HepG2 (cell line): ENCODE measurements around the gene RPLP2. TPM values are rescaled to one million over a fixed set of nuclear protein-coding genes. Genes with fewer than 3 reads are reported as not detected.

Experiments
- AHR ChIP-seq: IDR thresholded peaks from 2 replicates; pipeline ENCODE4 v1.6.1; 2018; ENCODE audit warnings: missing genetic modification reagents, missing compliant biosample characterization
- CBX2 ChIP-seq, 2 experiments: fragments of 200-600 bp in 1 of 2; sonication (generic); formaldehyde crosslinking in 1 of 2; IDR thresholded peaks; 2 replicates each; pipeline versions ENCODE4 v1.7.0 to v1.8.1; 2018 to 2022; ENCODE audit warnings: low read depth in 2 of 2, low read length in 1 of 2, mild to moderate bottlenecking in 1 of 2, missing genetic modification reagents in 1 of 2
- EHMT2 ChIP-seq: fragments of 200-600 bp; sonication (generic); IDR thresholded peaks from 2 replicates; pipeline ENCODE4 v1.7.0; 2017; ENCODE audit warnings: antibody characterized with exemption, low read depth, low read length, borderline replicate concordance
- FLYWCH1 ChIP-seq: sonication (generic); formaldehyde crosslinking; IDR thresholded peaks from 2 replicates; pipeline ENCODE4 v1.8.1; 2023; ENCODE audit warnings: mild to moderate bottlenecking, missing genetic modification reagents
- KMT2A ChIP-seq: sonication (generic); formaldehyde crosslinking; IDR thresholded peaks from 2 replicates; pipeline ENCODE4 v1.4.0; 2020; ENCODE audit warnings: missing genetic modification reagents
- NBN ChIP-seq: fragments of 450-650 bp; conservative IDR thresholded peaks from 2 replicates; pipeline ENCODE4 v1.6.1; 2017
- NCOA2 ChIP-seq: sonication (generic); formaldehyde crosslinking; IDR thresholded peaks from 2 replicates; pipeline ENCODE4 v1.8.0; 2022; ENCODE audit warnings: inconsistent platforms
- PHF20 ChIP-seq: sonication (generic); formaldehyde crosslinking; IDR thresholded peaks from 2 replicates; pipeline ENCODE4 v1.5.0; 2020; ENCODE audit warnings: mild to moderate bottlenecking, missing genetic modification reagents
- SP1 ChIP-seq, 2 experiments: fragments of 450-650 bp in 1 of 2; sonication (generic) in 1 of 2; formaldehyde crosslinking in 1 of 2; IDR thresholded peaks; 2 replicates each; pipeline versions ENCODE4 v1.4.0 to v1.6.1; 2016 to 2020; ENCODE audit warnings: missing genetic modification reagents in 1 of 2
- TRIM24 ChIP-seq: sonication (generic); formaldehyde crosslinking; IDR thresholded peaks from 2 replicates; pipeline ENCODE4 v1.8.0; 2022; ENCODE audit warnings: mild to moderate bottlenecking, missing genetic modification reagents
- YEATS4 ChIP-seq: sonication (generic); formaldehyde crosslinking; IDR thresholded peaks from 2 replicates; pipeline ENCODE4 v1.4.0; 2020; ENCODE audit warnings: missing genetic modification reagents, borderline replicate concordance
- ZHX1 ChIP-seq: sonication (generic); formaldehyde crosslinking; IDR thresholded peaks from 2 replicates; pipeline ENCODE4 v1.8.1; 2022; ENCODE audit warnings: low read depth, mild to moderate bottlenecking, missing genetic modification reagents
- ZNF562 ChIP-seq: sonication (generic); formaldehyde crosslinking; IDR thresholded peaks from 2 replicates; pipeline ENCODE4 v1.8.0; 2022; ENCODE audit warnings: missing genetic modification reagents, borderline replicate concordance
- ZNF644 ChIP-seq: IDR thresholded peaks from 2 replicates; pipeline ENCODE4 v1.6.1; 2016; ENCODE audit warnings: low read depth
- polyA plus RNA-seq, 8 experiments: library from polyadenylated mRNA; depleted of rRNA in 3 of 8; stranded (reverse) in 7 of 8; unstranded in 1 of 8; fragments of >200 nt; fragmentation: Illumina TruSeq in 4 of 8; extraction: Trizol in 4 of 8; gene quantifications; 2 replicates each; pipeline versions ENCODE4 v1.2.1 to v1.2.3, GENCODE V29; 2011 to 2016; ENCODE audit warnings: low read depth in 4 of 8, missing spikeins in 1 of 8, mixed read lengths in 1 of 8; ENCODE audit not compliant: insufficient read depth in 1 of 8
- total RNA-seq, 5 experiments: library from RNA; depleted of rRNA; stranded (reverse); fragments of >200 nt; fragmentation: Illumina TruSeq; extraction: Trizol; gene quantifications; 2 replicates each; pipeline ENCODE4 v1.2.3, GENCODE V29; 2016; ENCODE audit warnings: low read depth in 1 of 5
- TF ChIP-seq, protein P1 (sequence below): sonication (generic); formaldehyde crosslinking; IDR thresholded peaks from 2 replicates; pipeline ENCODE4 v1.5.1; 2020; ENCODE audit warnings: mild to moderate bottlenecking, missing genetic modification reagents, borderline replicate concordance
- TF ChIP-seq, protein P2 (sequence below): sonication (generic); formaldehyde crosslinking; IDR thresholded peaks from 2 replicates; pipeline ENCODE4 v1.4.0; 2020; ENCODE audit warnings: low read depth, mild to moderate bottlenecking, missing genetic modification reagents
- TF ChIP-seq, protein P3 (sequence below): sonication (generic); formaldehyde crosslinking; IDR thresholded peaks from 2 replicates; pipeline ENCODE4 v1.5.0; 2020; ENCODE audit warnings: mild to moderate bottlenecking, missing genetic modification reagents

Gene RPLP2
- total and polyA plus RNA-seq, 2 of the 13 experiments (the other 11 are each of a cell fraction or from before 2014, with no cell fraction given) = 978 to 2,106 TPM

GRCh38 chr11:830295-831117 lies 20.7 kb downstream of the RPLP2 start (continued):
- no peak for TF ChIP-seq ZHX1
- TF ChIP-seq, protein P1, sequence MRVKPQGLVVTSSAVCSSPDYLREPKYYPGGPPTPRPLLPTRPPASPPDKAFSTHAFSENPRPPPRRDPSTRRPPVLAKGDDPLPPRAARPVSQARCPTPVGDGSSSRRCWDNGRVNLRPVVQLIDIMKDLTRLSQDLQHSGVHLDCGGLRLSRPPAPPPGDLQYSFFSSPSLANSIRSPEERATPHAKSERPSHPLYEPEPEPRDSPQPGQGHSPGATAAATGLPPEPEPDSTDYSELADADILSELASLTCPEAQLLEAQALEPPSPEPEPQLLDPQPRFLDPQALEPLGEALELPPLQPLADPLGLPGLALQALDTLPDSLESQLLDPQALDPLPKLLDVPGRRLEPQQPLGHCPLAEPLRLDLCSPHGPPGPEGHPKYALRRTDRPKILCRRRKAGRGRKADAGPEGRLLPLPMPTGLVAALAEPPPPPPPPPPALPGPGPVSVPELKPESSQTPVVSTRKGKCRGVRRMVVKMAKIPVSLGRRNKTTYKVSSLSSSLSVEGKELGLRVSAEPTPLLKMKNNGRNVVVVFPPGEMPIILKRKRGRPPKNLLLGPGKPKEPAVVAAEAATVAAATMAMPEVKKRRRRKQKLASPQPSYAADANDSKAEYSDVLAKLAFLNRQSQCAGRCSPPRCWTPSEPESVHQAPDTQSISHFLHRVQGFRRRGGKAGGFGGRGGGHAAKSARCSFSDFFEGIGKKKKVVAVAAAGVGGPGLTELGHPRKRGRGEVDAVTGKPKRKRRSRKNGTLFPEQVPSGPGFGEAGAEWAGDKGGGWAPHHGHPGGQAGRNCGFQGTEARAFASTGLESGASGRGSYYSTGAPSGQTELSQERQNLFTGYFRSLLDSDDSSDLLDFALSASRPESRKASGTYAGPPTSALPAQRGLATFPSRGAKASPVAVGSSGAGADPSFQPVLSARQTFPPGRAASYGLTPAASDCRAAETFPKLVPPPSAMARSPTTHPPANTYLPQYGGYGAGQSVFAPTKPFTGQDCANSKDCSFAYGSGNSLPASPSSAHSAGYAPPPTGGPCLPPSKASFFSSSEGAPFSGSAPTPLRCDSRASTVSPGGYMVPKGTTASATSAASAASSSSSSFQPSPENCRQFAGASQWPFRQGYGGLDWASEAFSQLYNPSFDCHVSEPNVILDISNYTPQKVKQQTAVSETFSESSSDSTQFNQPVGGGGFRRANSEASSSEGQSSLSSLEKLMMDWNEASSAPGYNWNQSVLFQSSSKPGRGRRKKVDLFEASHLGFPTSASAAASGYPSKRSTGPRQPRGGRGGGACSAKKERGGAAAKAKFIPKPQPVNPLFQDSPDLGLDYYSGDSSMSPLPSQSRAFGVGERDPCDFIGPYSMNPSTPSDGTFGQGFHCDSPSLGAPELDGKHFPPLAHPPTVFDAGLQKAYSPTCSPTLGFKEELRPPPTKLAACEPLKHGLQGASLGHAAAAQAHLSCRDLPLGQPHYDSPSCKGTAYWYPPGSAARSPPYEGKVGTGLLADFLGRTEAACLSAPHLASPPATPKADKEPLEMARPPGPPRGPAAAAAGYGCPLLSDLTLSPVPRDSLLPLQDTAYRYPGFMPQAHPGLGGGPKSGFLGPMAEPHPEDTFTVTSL (CRISPR knock-in tag) = 0 out of 2 replicates have a peak, but pooled peaks have one; percentile 16
- TF ChIP-seq TRIM24 = no peak
- TF ChIP-seq NCOA2 (CRISPR knock-in tag) = no peak
- TF ChIP-seq KMT2A (CRISPR knock-in tag) = no peak
- no peak for TF ChIP-seq YEATS4
- no peak for TF ChIP-seq ZNF562 (CRISPR knock-in tag)
- no peak for TF ChIP-seq AHR (CRISPR knock-in tag)
- TF ChIP-seq NBN = no peak
- no peak for TF ChIP-seq ZNF644 (CRISPR knock-in tag)
- TF ChIP-seq FLYWCH1 (CRISPR knock-in tag) = no peak
- no peak for TF ChIP-seq CBX2 (IDR thresholded peaks at IDR 0.05; ENCODE audit: low read depth, low read length)
- TF ChIP-seq CBX2 (CRISPR knock-in tag; IDR thresholded peaks at IDR 0.05; ENCODE audit: low read depth) = no peak
- no peak for TF ChIP-seq SP1 (IDR thresholded peaks at IDR 0.05)
- peak; percentile 44 for TF ChIP-seq SP1 (CRISPR knock-in tag; IDR thresholded peaks at IDR 0.05)
- no peak for TF ChIP-seq PHF20 (CRISPR knock-in tag)
- TF ChIP-seq, protein P2, sequence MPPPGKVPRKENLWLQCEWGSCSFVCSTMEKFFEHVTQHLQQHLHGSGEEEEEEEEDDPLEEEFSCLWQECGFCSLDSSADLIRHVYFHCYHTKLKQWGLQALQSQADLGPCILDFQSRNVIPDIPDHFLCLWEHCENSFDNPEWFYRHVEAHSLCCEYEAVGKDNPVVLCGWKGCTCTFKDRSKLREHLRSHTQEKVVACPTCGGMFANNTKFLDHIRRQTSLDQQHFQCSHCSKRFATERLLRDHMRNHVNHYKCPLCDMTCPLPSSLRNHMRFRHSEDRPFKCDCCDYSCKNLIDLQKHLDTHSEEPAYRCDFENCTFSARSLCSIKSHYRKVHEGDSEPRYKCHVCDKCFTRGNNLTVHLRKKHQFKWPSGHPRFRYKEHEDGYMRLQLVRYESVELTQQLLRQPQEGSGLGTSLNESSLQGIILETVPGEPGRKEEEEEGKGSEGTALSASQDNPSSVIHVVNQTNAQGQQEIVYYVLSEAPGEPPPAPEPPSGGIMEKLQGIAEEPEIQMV (CRISPR knock-in tag) = no peak
- TF ChIP-seq, protein P3, sequence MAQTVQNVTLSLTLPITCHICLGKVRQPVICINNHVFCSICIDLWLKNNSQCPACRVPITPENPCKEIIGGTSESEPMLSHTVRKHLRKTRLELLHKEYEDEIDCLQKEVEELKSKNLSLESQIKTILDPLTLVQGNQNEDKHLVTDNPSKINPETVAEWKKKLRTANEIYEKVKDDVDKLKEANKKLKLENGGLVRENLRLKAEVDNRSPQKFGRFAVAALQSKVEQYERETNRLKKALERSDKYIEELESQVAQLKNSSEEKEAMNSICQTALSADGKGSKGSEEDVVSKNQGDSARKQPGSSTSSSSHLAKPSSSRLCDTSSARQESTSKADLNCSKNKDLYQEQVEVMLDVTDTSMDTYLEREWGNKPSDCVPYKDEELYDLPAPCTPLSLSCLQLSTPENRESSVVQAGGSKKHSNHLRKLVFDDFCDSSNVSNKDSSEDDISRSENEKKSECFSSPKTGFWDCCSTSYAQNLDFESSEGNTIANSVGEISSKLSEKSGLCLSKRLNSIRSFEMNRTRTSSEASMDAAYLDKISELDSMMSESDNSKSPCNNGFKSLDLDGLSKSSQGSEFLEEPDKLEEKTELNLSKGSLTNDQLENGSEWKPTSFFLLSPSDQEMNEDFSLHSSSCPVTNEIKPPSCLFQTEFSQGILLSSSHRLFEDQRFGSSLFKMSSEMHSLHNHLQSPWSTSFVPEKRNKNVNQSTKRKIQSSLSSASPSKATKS (CRISPR knock-in tag) = no peak
- no peak for TF ChIP-seq EHMT2
